Peyer's patch (tissue), 4 donors: ENCODE results near the gene NFRKB. TPM values are rescaled to one million over a fixed set of nuclear protein-coding genes. Genes with fewer than 3 reads are reported as not detected.

Experiments
- DNase-seq, 3 donors: peaks; one replicate each; pipeline ENCODE4 v3.0.0-alpha.2; 2017 to 2019
- H3K27ac ChIP-seq, 4 donors: fragments of 200-600 bp; sonication (generic); one replicate each; pipeline ENCODE4 v1.5.1; 2016 to 2019
- H3K27me3 ChIP-seq, 2 donors: fragments of 200-600 bp; sonication (generic); one replicate each; pipeline ENCODE4 v1.5.1; 2019
- H3K36me3 ChIP-seq, 3 donors: fragments of 200-600 bp; sonication (generic); one replicate each; pipeline ENCODE4 v1.5.1; 2016 to 2019
- H3K4me1 ChIP-seq, 4 donors: fragments of 200-600 bp; sonication (generic); one replicate each; pipeline ENCODE4 v1.5.1; 2016 to 2019
- H3K4me3 ChIP-seq, 4 donors: fragments of 200-600 bp; sonication (generic); 1 replicate in 3 of 4; 2 replicates in 1 of 4; pipeline ENCODE4 v1.5.1; 2016 to 2019; ENCODE audit warnings: mild to moderate bottlenecking in 1 of 4
- H3K9me3 ChIP-seq, 4 donors: fragments of 200-600 bp; sonication (generic); one replicate each; pipeline ENCODE4 v1.5.1; 2016 to 2019; ENCODE audit warnings: mild to moderate bottlenecking in 1 of 4
- POLR2A ChIP-seq, 2 donors: fragments of 450-650 bp; IDR thresholded peaks; one replicate each; pipeline ENCODE4 v1.5.1; 2017; ENCODE audit warnings: antibody characterized with exemption in 2 of 2, mild to moderate bottlenecking in 2 of 2, moderate library complexity in 2 of 2
- total RNA-seq, 4 donors: library from RNA; depleted of rRNA; stranded (reverse); fragments of >200 nt; gene quantifications; one replicate each; pipeline ENCODE4 v1.1.0, GENCODE V29; 2016
- TF ChIP-seq, protein P1 (sequence below), 6 experiments: fragments of 450-650 bp in 4 of 6; fragments of 200-600 bp in 2 of 6; sonication (generic) in 1 of 6; IDR thresholded peaks; one replicate each; pipeline ENCODE4 v1.5.1; 2017 to 2019; ENCODE audit warnings: antibody characterized with exemption in 6 of 6, mild to moderate bottlenecking in 3 of 6, moderate library complexity in 1 of 6

NFRKB gene
- total RNA-seq, 4 donors from 2014 or later: 46.9 to 54.8 (median 49.2) TPM

- no peak for DNase-seq
- peaks cover 0 to 18% (median 0%) of the 10 kb centered on the region in 3 donors for H3K36me3 ChIP-seq
- no peak overlapping the region for H3K4me3 ChIP-seq
- no peaks in the 10 kb centered on the region for H3K9me3 ChIP-seq
- no peak overlapping the region for H3K27ac ChIP-seq
- no peaks in the 10 kb centered on the region for H3K27me3 ChIP-seq
- no peak for TF ChIP-seq POLR2A (IDR thresholded peaks at IDR 0.05)
- TF ChIP-seq, protein P1, sequence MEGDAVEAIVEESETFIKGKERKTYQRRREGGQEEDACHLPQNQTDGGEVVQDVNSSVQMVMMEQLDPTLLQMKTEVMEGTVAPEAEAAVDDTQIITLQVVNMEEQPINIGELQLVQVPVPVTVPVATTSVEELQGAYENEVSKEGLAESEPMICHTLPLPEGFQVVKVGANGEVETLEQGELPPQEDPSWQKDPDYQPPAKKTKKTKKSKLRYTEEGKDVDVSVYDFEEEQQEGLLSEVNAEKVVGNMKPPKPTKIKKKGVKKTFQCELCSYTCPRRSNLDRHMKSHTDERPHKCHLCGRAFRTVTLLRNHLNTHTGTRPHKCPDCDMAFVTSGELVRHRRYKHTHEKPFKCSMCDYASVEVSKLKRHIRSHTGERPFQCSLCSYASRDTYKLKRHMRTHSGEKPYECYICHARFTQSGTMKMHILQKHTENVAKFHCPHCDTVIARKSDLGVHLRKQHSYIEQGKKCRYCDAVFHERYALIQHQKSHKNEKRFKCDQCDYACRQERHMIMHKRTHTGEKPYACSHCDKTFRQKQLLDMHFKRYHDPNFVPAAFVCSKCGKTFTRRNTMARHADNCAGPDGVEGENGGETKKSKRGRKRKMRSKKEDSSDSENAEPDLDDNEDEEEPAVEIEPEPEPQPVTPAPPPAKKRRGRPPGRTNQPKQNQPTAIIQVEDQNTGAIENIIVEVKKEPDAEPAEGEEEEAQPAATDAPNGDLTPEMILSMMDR (IDR thresholded peaks at IDR 0.05): no peak
- no peaks in the 10 kb centered on the region for H3K4me1 ChIP-seq
Observed at GRCh38 chr11:129937592-129938238, 42.3 kb upstream of the NFRKB start.

DNA sequence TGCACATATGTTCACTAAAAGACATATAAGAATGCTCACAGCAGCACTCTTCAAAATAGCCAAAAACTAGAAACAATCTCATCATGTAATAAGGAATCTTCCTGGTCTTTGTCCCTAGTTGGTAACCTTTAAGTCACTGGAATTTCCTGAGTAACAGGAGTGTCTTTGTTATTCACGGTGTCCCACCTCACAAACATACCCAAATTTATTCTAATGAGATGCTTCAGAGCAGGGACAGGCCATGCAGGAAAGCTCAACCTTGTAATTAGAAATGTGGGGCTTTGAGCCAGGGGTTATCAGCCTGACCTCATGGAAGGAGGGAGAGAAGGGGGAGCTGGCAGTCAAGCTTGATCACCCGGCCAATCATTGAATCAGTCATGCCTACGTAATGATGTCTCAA, 40.3 kb upstream of the NFRKB start:
- H3K27me3 ChIP-seq: no peaks in the 10 kb centered on the region
- TF ChIP-seq POLR2A (IDR thresholded peaks at IDR 0.05): no peak
- TF ChIP-seq, protein P1 (IDR thresholded peaks at IDR 0.05): no peak
- DNase-seq: no peak
- no peaks in the 10 kb centered on the region for H3K4me1 ChIP-seq
- H3K36me3 ChIP-seq: peaks cover 0 to 13% (median 0%) of the 10 kb centered on the region in 3 donors
- no peaks in the 10 kb centered on the region for H3K9me3 ChIP-seq
- no peak overlapping the region for H3K27ac ChIP-seq
- H3K4me3 ChIP-seq: no peak overlapping the region

DNA sequence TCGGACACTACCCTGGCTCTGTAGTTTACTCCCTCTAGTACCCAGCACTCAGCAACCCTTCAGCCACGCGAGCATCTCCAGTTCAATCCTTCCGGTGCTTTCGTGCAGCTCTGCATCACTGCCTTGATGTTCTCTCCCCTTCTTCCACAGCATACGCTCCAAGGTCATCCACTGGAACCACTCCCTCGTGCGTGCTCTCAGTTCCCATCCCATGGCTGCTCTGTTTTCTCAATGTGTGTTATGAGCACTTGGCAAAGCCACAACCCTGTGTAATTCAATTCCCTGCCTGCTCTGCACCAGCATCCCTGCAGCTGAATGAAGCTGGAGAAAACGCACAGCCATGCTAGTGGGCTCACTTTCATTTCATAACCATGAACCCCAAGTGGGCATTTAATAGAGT, 38.5 kb upstream of the NFRKB start:
- H3K9me3 ChIP-seq: no peaks in the 10 kb centered on the region
- no peaks in the 10 kb centered on the region for H3K4me1 ChIP-seq
- H3K27me3 ChIP-seq: no peaks in the 10 kb centered on the region
- no peak overlapping the region for H3K27ac ChIP-seq
- peaks cover 0 to 21% (median 0%) of the 10 kb centered on the region in 3 donors for H3K36me3 ChIP-seq
- DNase-seq: no peak
- no peak for TF ChIP-seq POLR2A (IDR thresholded peaks at IDR 0.05)
- TF ChIP-seq, protein P1 (IDR thresholded peaks at IDR 0.05): no peak
- no peak overlapping the region for H3K4me3 ChIP-seq

GRCh38 chr11:129933262-129933661, 37.9 kb upstream of the NFRKB start:
- no peak overlapping the region for H3K4me3 ChIP-seq
- no peak for DNase-seq
- peaks cover 0 to 21% (median 0%) of the 10 kb centered on the region in 3 donors for H3K36me3 ChIP-seq
- no peak overlapping the region for H3K27ac ChIP-seq
- no peaks in the 10 kb centered on the region for H3K27me3 ChIP-seq
- no peak for TF ChIP-seq POLR2A (IDR thresholded peaks at IDR 0.05)
- no peaks in the 10 kb centered on the region for H3K9me3 ChIP-seq
- H3K4me1 ChIP-seq: no peaks in the 10 kb centered on the region

DNA sequence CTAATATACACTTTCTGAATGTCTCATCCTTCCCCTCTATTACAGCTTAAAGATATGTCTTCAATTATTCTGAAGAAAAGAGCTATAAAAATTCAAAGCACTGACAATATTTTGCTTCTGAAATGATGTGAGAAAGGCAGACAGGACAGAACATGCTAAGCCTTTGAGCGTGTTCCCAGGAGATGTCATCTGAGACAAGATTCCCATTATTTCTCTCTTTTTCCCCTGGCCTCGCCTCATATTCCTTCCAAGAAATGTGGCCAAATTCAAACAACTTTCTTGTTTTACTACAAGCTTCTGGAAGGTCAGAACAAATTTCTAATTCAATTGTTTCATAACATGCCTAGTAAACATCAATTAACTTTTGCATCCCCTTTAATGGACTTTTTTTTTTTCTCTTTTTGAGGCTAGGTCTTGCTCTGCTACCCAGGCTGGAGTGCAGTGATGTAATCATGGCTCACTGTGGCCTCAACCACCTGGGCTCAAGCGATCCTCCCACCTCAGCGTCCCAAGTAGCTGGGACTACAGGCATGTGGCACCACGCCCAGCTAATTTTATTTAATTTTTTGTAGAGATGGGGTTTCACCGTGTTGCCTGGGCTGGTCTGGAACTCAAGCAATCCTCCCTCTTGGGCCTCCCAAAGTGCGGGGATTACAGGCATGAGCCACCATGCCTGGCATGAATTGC, 37.1 kb upstream of the NFRKB start:
- TF ChIP-seq, protein P1 (IDR thresholded peaks at IDR 0.05): no peak
- no peak for TF ChIP-seq POLR2A (IDR thresholded peaks at IDR 0.05)
- Histone ChIP-seq H3K9me3 (no peaks in the 10 kb centered on the region), H3K27ac (no peak overlapping the region), H3K36me3 (peaks cover 0 to 21% (median 0%) of the 10 kb centered on the region in 3 donors), H3K4me3 (no peak overlapping the region), H3K4me1 (no peaks in the 10 kb centered on the region), H3K27me3 (no peaks in the 10 kb centered on the region)
- no peak for DNase-seq

GRCh38 chr11:129930743-129931142, 35.4 kb upstream of the NFRKB start:
- no peaks in the 10 kb centered on the region for H3K9me3 ChIP-seq
- H3K27me3 ChIP-seq: no peaks in the 10 kb centered on the region
- H3K4me1 ChIP-seq: no peaks in the 10 kb centered on the region
- DNase-seq: no peak
- peaks cover 0 to 21% (median 0%) of the 10 kb centered on the region in 3 donors for H3K36me3 ChIP-seq
- H3K27ac ChIP-seq: no peak overlapping the region
- no peak overlapping the region for H3K4me3 ChIP-seq
- TF ChIP-seq, protein P1 (IDR thresholded peaks at IDR 0.05): no peak
- no peak for TF ChIP-seq POLR2A (IDR thresholded peaks at IDR 0.05)
